Mesothelial cell of epicardium (in vitro differentiated cells): ENCODE data around the gene EML1. TPM values are rescaled to one million over a fixed set of nuclear protein-coding genes. Genes with fewer than 3 reads are reported as not detected.
A peak's percentile ranks its signal among the peaks of the same experiment; 100 is the strongest.

Experiments used
- DNase-seq, 2 experiments: peaks; one replicate each; pipeline ENCODE4 v3.0.0; 2021; ENCODE audit warnings: low spot score in 2 of 2; ENCODE audit not compliant: unreplicated experiment in 2 of 2
- H3K27ac Mint-ChIP-seq: 2 replicates; pipeline ENCODE4 v1.8.0; 2021; ENCODE audit warnings: mixed read lengths
- H3K27me3 Mint-ChIP-seq: 2 replicates; pipeline ENCODE4 v1.8.0; 2021; ENCODE audit warnings: low read depth, mixed read lengths
- H3K36me3 Mint-ChIP-seq: 2 replicates; pipeline ENCODE4 v1.8.0; 2021; ENCODE audit warnings: mixed read lengths
- H3K4me1 Mint-ChIP-seq: 2 replicates; pipeline ENCODE4 v1.8.0; 2021; ENCODE audit warnings: mixed read lengths
- H3K4me3 Mint-ChIP-seq: 2 replicates; pipeline ENCODE4 v1.8.0; 2021; ENCODE audit warnings: mild to moderate bottlenecking, moderate library complexity, mixed read lengths
- H3K9me3 Mint-ChIP-seq: 2 replicates; pipeline ENCODE4 v1.8.0; 2021; ENCODE audit warnings: mixed read lengths
- CTCF ChIP-seq: fragments of 200-600 bp; sonication (generic); IDR thresholded peaks from one replicate; pipeline ENCODE4 v1.5.0; 2021; ENCODE audit warnings: antibody characterized with exemption; ENCODE audit not compliant: unreplicated experiment
- total RNA-seq: library from RNA; stranded (reverse); gene quantifications from 3 replicates; pipeline ENCODE4 v1.2.1, GENCODE V29; 2021

Gene EML1
- total RNA-seq, 1 donor from 2014 or later, result 18.9 TPM

GRCh38 chr14:99968941-99969340 is 175.7 kb downstream of the EML1 start:
- Mint-ChIP-seq H3K27me3 (no peaks in the 10 kb centered on the region), H3K4me3 (no peak overlapping the region), H3K4me1 (peaks cover 23% of the 10 kb centered on the region), H3K9me3 (peaks cover 7% of the 10 kb centered on the region), H3K36me3 (peaks cover 9% of the 10 kb centered on the region), H3K27ac (no peak overlapping the region)
- no peak for TF ChIP-seq CTCF
- DNase-seq, result no peak

- Mint-ChIP-seq H3K36me3 (peaks cover 15% of the 10 kb centered on the region), H3K27me3 (no peaks in the 10 kb centered on the region), H3K4me1 (peaks cover 23% of the 10 kb centered on the region), H3K9me3 (peaks cover 8% of the 10 kb centered on the region), H3K4me3 (peak overlapping the region; percentile 65), H3K27ac (peak overlapping the region; percentile 4)
- no peak for TF ChIP-seq CTCF
- no peak for DNase-seq
These were observed 176.6 kb downstream of the EML1 start for GRCh38 chr14:99969673-99970322.

GRCh38 chr14:99971087-99971940 is 178.1 kb downstream of the EML1 start:
- TF ChIP-seq CTCF, result no peak
- Mint-ChIP-seq H3K4me1 (peaks cover 23% of the 10 kb centered on the region), H3K4me3 (peak overlapping the region; percentile 65), H3K27me3 (no peaks in the 10 kb centered on the region), H3K9me3 (peaks cover 20% of the 10 kb centered on the region), H3K27ac (no peak overlapping the region), H3K36me3 (peaks cover 25% of the 10 kb centered on the region)
- DNase-seq, result peak; percentile 81 to 85

- H3K36me3 Mint-ChIP-seq, result peaks cover 33% of the 10 kb centered on the region
- H3K27me3 Mint-ChIP-seq, result no peaks in the 10 kb centered on the region
- peaks cover 19% of the 10 kb centered on the region for H3K4me1 Mint-ChIP-seq
- peak overlapping the region; percentile 93 for H3K4me3 Mint-ChIP-seq
- peak overlapping the region; percentile 94 for H3K27ac Mint-ChIP-seq
- no peak for TF ChIP-seq CTCF
- peak in 1 of 2 experiments; percentile 51 for DNase-seq
- peaks cover 27% of the 10 kb centered on the region for H3K9me3 Mint-ChIP-seq
These were observed 178.9 kb downstream of the EML1 start for GRCh38 chr14:99971941-99972747.

- no peak for TF ChIP-seq CTCF
- peaks cover 33% of the 10 kb centered on the region for H3K36me3 Mint-ChIP-seq
- H3K4me3 Mint-ChIP-seq, result peak overlapping the region; percentile 93
- H3K27ac Mint-ChIP-seq, result peak overlapping the region; percentile 94
- H3K4me1 Mint-ChIP-seq, result peaks cover 16% of the 10 kb centered on the region
- H3K27me3 Mint-ChIP-seq, result no peaks in the 10 kb centered on the region
- DNase-seq, result no peak
- peaks cover 27% of the 10 kb centered on the region for H3K9me3 Mint-ChIP-seq
These were observed 179.7 kb downstream of the EML1 start for GRCh38 chr14:99972748-99973466.
